NCI-H1436 (cell line): Measurements from ENCODE around the gene SLC16A4.
A peak's percentile ranks its signal among the peaks of the same experiment; 100 is the strongest.

Source experiments
- DNase-seq: peaks from one replicate; lab custom pipeline; 2025; lab: John Stamatoyannopoulos, UW

The SLC16A4 gene

GRCh38 chr1:110356379-110356778, 34.4 kb downstream of the SLC16A4 start:
- DNase-seq = no peak

GRCh38 chr1:110355321-110355720, 35.5 kb downstream of the SLC16A4 start:
- DNase-seq = no peak

- no peak for DNase-seq
Observed at GRCh38 chr1:110350360-110350759, 40.5 kb downstream of the SLC16A4 start.

- no peak for DNase-seq
Observed at GRCh38 chr1:110348771-110349170, 42.1 kb downstream of the SLC16A4 start.

- DNase-seq = no peak
Observed at GRCh38 chr1:110348050-110348449, 42.8 kb downstream of the SLC16A4 start.

GRCh38 chr1:110347182-110347893, 43.5 kb downstream of the SLC16A4 start:
- DNase-seq = no peak

- DNase-seq = no peak
Observed at GRCh38 chr1:110346690-110347089, 44.1 kb downstream of the SLC16A4 start.

GRCh38 chr1:110345480-110345879, 45.3 kb downstream of the SLC16A4 start:
- DNase-seq = no peak

GRCh38 chr1:110344152-110344551, 46.7 kb downstream of the SLC16A4 start:
- no peak for DNase-seq

- DNase-seq = no peak
Observed at GRCh38 chr1:110343249-110343648, 47.6 kb downstream of the SLC16A4 start.

- DNase-seq = no peak
Observed at GRCh38 chr1:110341872-110342331, 48.9 kb downstream of the SLC16A4 start.

GRCh38 chr1:110341146-110341871, 49.5 kb downstream of the SLC16A4 start:
- DNase-seq = no peak

- no peak for DNase-seq
Observed at GRCh38 chr1:110340207-110340468, 50.7 kb downstream of the SLC16A4 start.

GRCh38 chr1:110339407-110340206, 51.2 kb downstream of the SLC16A4 start:
- DNase-seq = peak; percentile 26

GRCh38 chr1:110338886-110339406, 51.9 kb downstream of the SLC16A4 start, which contains the start of gene RBM15:
Gene RBM15 (plus strand): TSS chr1:110339377. CDS start chr1:110339406, 29 bp downstream.
- DNase-seq = peak; percentile 100

- peak; percentile 89 for DNase-seq
Observed at GRCh38 chr1:110338309-110338885, 52.4 kb downstream of the SLC16A4 start.

GRCh38 chr1:110337704-110338308, 53.0 kb downstream of the SLC16A4 start:
- DNase-seq = no peak

GRCh38 chr1:110336300-110337039, 54.4 kb downstream of the SLC16A4 start:
- no peak for DNase-seq

- no peak for DNase-seq
Observed at GRCh38 chr1:110335265-110335664, 55.6 kb downstream of the SLC16A4 start.

- no peak for DNase-seq
Observed at GRCh38 chr1:110328700-110329099, 62.1 kb downstream of the SLC16A4 start.

- DNase-seq = no peak
Observed at GRCh38 chr1:110328274-110328673, 62.6 kb downstream of the SLC16A4 start.
